ENCODE measurements around the gene MYLIP.

The MYLIP gene

DNA sequence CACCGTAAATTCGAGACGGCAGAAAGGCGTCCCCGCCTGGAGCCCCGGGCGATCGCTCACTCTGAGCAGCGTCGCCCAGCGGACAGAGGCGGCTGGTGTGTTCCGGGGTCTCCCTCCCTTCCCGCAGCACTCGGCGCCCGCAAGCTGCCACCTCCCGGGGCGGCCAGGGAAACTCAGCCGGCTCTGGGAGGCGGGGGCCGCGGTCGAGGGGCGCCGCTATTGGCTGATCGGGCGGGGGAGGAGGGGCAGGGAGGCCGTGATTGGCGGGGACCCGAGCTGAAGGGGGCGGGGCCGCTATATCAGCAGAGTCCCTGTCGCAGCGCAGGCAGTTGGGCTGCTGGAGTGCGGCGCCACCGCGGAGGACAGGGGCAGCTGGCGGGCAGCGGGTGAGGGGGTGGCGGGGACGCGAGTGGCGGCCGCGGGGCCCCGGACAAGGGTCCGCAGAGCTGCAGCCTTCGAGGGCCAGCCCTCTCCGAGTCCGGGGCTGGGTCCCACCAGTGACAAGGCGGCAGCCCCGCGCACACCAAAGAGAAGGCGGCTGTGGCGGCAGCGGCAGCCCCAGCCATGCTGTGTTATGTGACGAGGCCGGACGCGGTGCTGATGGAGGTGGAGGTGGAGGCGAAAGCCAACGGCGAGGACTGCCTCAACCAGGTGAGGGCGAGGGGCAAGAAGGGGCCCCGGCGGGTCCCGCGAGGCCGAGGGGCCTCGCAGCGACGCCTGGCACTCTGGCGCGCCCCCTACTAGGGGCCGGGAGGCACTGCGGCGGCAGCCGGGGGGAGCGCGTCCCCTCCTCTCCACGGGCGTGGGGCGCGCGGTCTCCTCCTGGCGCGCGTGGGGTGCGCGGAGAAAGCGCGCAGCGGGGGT, at the start of gene MYLIP (continued):
- TF ChIP-seq ZSCAN23 (tag by site-specific recombination; IDR thresholded peaks at IDR 0.05), result 0 out of 2 replicates have a peak, but pooled peaks have one; percentile 29
- TF ChIP-seq HOXC10 (CRISPR knock-in tag; IDR thresholded peaks at IDR 0.05), result 0 out of 2 replicates have a peak, but pooled peaks have one; percentile 37
- TF ChIP-seq SALL2 (tag by site-specific recombination; IDR thresholded peaks at IDR 0.05; ENCODE audit: borderline replicate concordance), result no peak
- no peak for TF ChIP-seq ZNF132 (tag by site-specific recombination; IDR thresholded peaks at IDR 0.05; ENCODE audit: borderline replicate concordance)
- TF ChIP-seq, protein P1, sequence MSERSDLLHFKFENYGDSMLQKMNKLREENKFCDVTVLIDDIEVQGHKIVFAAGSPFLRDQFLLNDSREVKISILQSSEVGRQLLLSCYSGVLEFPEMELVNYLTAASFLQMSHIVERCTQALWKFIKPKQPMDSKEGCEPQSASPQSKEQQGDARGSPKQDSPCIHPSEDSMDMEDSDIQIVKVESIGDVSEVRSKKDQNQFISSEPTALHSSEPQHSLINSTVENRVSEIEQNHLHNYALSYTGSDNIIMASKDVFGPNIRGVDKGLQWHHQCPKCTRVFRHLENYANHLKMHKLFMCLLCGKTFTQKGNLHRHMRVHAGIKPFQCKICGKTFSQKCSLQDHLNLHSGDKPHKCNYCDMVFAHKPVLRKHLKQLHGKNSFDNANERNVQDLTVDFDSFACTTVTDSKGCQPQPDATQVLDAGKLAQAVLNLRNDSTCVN (tag by site-specific recombination; optimal IDR thresholded peaks at IDR 0.05), result peak; percentile 87
- TF ChIP-seq ZNF473 (tag by site-specific recombination; IDR thresholded peaks at IDR 0.05), result no peak
- no peak; the same call in 1 of the 2 replicates for TF ChIP-seq ZNF623 (tag by site-specific recombination; IDR thresholded peaks at IDR 0.05)
- peak; percentile 97; the same call in 1 of the 2 replicates for TF ChIP-seq ZNF391 (tag by site-specific recombination; IDR thresholded peaks at IDR 0.05; ENCODE audit: borderline replicate concordance, low read depth)
- 0 out of 2 replicates have a peak, but pooled peaks have one; percentile 41 for TF ChIP-seq ZNF157 (tag by site-specific recombination; IDR thresholded peaks at IDR 0.05)
- TF ChIP-seq ZNF394 (tag by site-specific recombination; IDR thresholded peaks at IDR 0.05; ENCODE audit: borderline replicate concordance), result peak; percentile 68
- no peak for TF ChIP-seq ZNF571 (tag by site-specific recombination; IDR thresholded peaks at IDR 0.05)
- TF ChIP-seq RBAK (tag by site-specific recombination; IDR thresholded peaks at IDR 0.05), result no peak
- peak; percentile 89; the same call in 1 of the 2 replicates for TF ChIP-seq ZNF747 (tag by site-specific recombination; IDR thresholded peaks at IDR 0.05)
- peak; percentile 61 for TF ChIP-seq PRDM10 (tag by site-specific recombination; IDR thresholded peaks at IDR 0.05)
- TF ChIP-seq ZNF184 (tag by site-specific recombination; IDR thresholded peaks at IDR 0.05), result no peak
- no peak for TF ChIP-seq TCF7L2 (IDR thresholded peaks at IDR 0.05; ENCODE audit: borderline replicate concordance, low read depth, low read length)
- TF ChIP-seq ZNF48 (tag by site-specific recombination; IDR thresholded peaks at IDR 0.05), result no peak
- peak; percentile 93 for TF ChIP-seq GLI4 (tag by site-specific recombination; IDR thresholded peaks at IDR 0.05)
- TF ChIP-seq ZBTB7A (tag by site-specific recombination; IDR thresholded peaks at IDR 0.05; ENCODE audit: low read depth), result peak; percentile 85; the same call in 1 of the 2 replicates
- TF ChIP-seq ZNF211 (tag by site-specific recombination; IDR thresholded peaks at IDR 0.05; ENCODE audit: low read depth), result no peak
- no peak for TF ChIP-seq ZNF223 (tag by site-specific recombination; IDR thresholded peaks at IDR 0.05)
- TF ChIP-seq ZNF830 (tag by site-specific recombination; IDR thresholded peaks at IDR 0.05; ENCODE audit: low read depth), result no peak
- TF ChIP-seq BCL11B (tag by site-specific recombination; IDR thresholded peaks at IDR 0.05; ENCODE audit: low read depth), result no peak
- TF ChIP-seq ZNF23 (tag by site-specific recombination; IDR thresholded peaks at IDR 0.05; ENCODE audit: borderline replicate concordance), result 0 out of 2 replicates have a peak, but pooled peaks have one; percentile 42
- TF ChIP-seq ZNF202 (tag by site-specific recombination; IDR thresholded peaks at IDR 0.05; ENCODE audit: borderline replicate concordance), result no peak
- TF ChIP-seq, protein P2, sequence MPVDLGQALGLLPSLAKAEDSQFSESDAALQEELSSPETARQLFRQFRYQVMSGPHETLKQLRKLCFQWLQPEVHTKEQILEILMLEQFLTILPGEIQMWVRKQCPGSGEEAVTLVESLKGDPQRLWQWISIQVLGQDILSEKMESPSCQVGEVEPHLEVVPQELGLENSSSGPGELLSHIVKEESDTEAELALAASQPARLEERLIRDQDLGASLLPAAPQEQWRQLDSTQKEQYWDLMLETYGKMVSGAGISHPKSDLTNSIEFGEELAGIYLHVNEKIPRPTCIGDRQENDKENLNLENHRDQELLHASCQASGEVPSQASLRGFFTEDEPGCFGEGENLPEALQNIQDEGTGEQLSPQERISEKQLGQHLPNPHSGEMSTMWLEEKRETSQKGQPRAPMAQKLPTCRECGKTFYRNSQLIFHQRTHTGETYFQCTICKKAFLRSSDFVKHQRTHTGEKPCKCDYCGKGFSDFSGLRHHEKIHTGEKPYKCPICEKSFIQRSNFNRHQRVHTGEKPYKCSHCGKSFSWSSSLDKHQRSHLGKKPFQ (tag by site-specific recombination; IDR thresholded peaks at IDR 0.05), result no peak; the same call in none of the 2 replicates
- TF ChIP-seq ZNF274 (IDR thresholded peaks at IDR 0.05; ENCODE audit: low read length), result no peak
- no peak for TF ChIP-seq ZNF274 (tag by site-specific recombination; IDR thresholded peaks at IDR 0.05; ENCODE audit: borderline replicate concordance)
- TF ChIP-seq ZBTB17 (tag by site-specific recombination; IDR thresholded peaks at IDR 0.05), result peak; percentile 82
- TF ChIP-seq REST (tag by site-specific recombination; IDR thresholded peaks at IDR 0.05), result peak; percentile 53; the same call in 1 of the 2 replicates
